SU-DHL-6 (cell line): ENCODE data around the gene SCLY.

Experiments
- H2AFZ ChIP-seq: fragments of 200-600 bp; sonication (generic); 2 replicates; pipeline ENCODE4 v1.6.1; 2014; ENCODE audit warnings: low read depth, mild to moderate bottlenecking, moderate library complexity, mixed read lengths, antibody characterized with exemption, low read length; ENCODE audit not compliant: severe bottlenecking
- H3F3A ChIP-seq: fragments of 200-600 bp; shearing (Covaris generic); 2 replicates; pipeline ENCODE4 v1.6.0; 2016; ENCODE audit warnings: antibody characterized with exemption, mild to moderate bottlenecking; ENCODE audit not compliant: insufficient read depth
- H3K27ac ChIP-seq: fragments of 200-600 bp; sonication (generic); 2 replicates; pipeline ENCODE4 v1.5.1; 2016; ENCODE audit warnings: low read depth, mild to moderate bottlenecking, low read length, moderate library complexity, mixed read lengths
- H3K27me3 ChIP-seq: fragments of 200-600 bp; sonication (generic), shearing (Covaris generic); 2 replicates; pipeline ENCODE4 v1.6.0; 2014; ENCODE audit warnings: mild to moderate bottlenecking, low read length
- H3K36me3 ChIP-seq: fragments of 200-600 bp; sonication (generic); 2 replicates; pipeline ENCODE4 v1.6.1; 2014; ENCODE audit warnings: mild to moderate bottlenecking, low read length, mixed read lengths
- H3K4me2 ChIP-seq: fragments of 300-600, 200-600 bp; shearing (Covaris generic), sonication (generic); 2 replicates; pipeline ENCODE4 v1.6.0; 2014; ENCODE audit warnings: low read length, low read depth, mild to moderate bottlenecking; ENCODE audit not compliant: poor library complexity, severe bottlenecking
- H3K4me3 ChIP-seq: fragments of 200-600 bp; sonication (generic); 2 replicates; pipeline ENCODE4 v1.5.1; 2014; ENCODE audit warnings: antibody characterized with exemption, low read length, mild to moderate bottlenecking, mixed read lengths; ENCODE audit not compliant: insufficient read depth, poor library complexity, severe bottlenecking
- H3K79me2 ChIP-seq: fragments of 200-600 bp; sonication (generic); 2 replicates; pipeline ENCODE4 v1.6.1; 2014; ENCODE audit warnings: mild to moderate bottlenecking, low read length, moderate library complexity; ENCODE audit not compliant: insufficient read depth
- H3K9ac ChIP-seq: fragments of 200-600 bp; sonication (generic); 2 replicates; pipeline ENCODE4 v1.7.0; 2014; ENCODE audit warnings: mild to moderate bottlenecking, low read length
- H3K9me2 ChIP-seq: fragments of 200-600 bp; sonication (generic); replicated peaks from 2 replicates; pipeline ENCODE4 v1.6.1; 2014; ENCODE audit warnings: low read length; ENCODE audit not compliant: insufficient read depth
- H3K9me3 ChIP-seq: fragments of 200-600 bp; sonication (generic); 2 replicates; pipeline ENCODE4 v1.6.1; 2014; ENCODE audit warnings: low read length, mixed read lengths; ENCODE audit not compliant: insufficient read depth
- H4K20me1 ChIP-seq: fragments of 200-600 bp; sonication (generic); 2 replicates; pipeline ENCODE4 v1.6.1; 2014; ENCODE audit warnings: low read depth, mild to moderate bottlenecking, antibody characterized with exemption, low read length, moderate library complexity, mixed read lengths
- CTCF ChIP-seq: fragments of 200-600 bp; sonication (generic); IDR thresholded peaks from one replicate; pipeline ENCODE4 v1.5.1; 2017; ENCODE audit warnings: antibody characterized with exemption, mild to moderate bottlenecking, low read length, moderate library complexity; ENCODE audit not compliant: insufficient read depth, poor library complexity, severe bottlenecking
- EZH2phosphoT487 ChIP-seq: fragments of 200-600 bp; sonication (generic), shearing (Covaris generic); conservative IDR thresholded peaks from 2 replicates; pipeline ENCODE4 v1.6.1; 2018; ENCODE audit warnings: mild to moderate bottlenecking, antibody characterized with exemption, low read length, moderate library complexity, mixed read lengths

The SCLY gene

GRCh38 chr2:238097201-238097987 is 36.6 kb downstream of the SCLY start:
- 0 out of 2 replicates have a peak, but pooled peaks cover 5% of the 10 kb centered on the region for H3F3A ChIP-seq
- H2AFZ ChIP-seq = no peak overlapping the region
- no peaks in the 10 kb centered on the region for H3K79me2 ChIP-seq
- no peak overlapping the region for H3K4me2 ChIP-seq
- no peaks in the 10 kb centered on the region for H4K20me1 ChIP-seq
- H3K27ac ChIP-seq = no peak overlapping the region
- no peaks in the 10 kb centered on the region for H3K27me3 ChIP-seq
- no peaks in the 10 kb centered on the region for H3K36me3 ChIP-seq
- no peak overlapping the region for H3K4me3 ChIP-seq
- H3K9me2 ChIP-seq = no peaks in the 10 kb centered on the region
- no peak for TF ChIP-seq EZH2phosphoT487
- TF ChIP-seq CTCF = no peak
- H3K9ac ChIP-seq = no peak overlapping the region
- no peaks in the 10 kb centered on the region for H3K9me3 ChIP-seq

GRCh38 chr2:238097988-238098871 is 37.4 kb downstream of the SCLY start:
- H2AFZ ChIP-seq = no peak overlapping the region
- H3K9me3 ChIP-seq = no peaks in the 10 kb centered on the region
- H3K36me3 ChIP-seq = no peaks in the 10 kb centered on the region
- peak overlapping the region; percentile 32 for H3K4me2 ChIP-seq
- no peaks in the 10 kb centered on the region for H3K79me2 ChIP-seq
- no peaks in the 10 kb centered on the region for H3K27me3 ChIP-seq
- H3F3A ChIP-seq = 0 out of 2 replicates have a peak, but pooled peaks cover 5% of the 10 kb centered on the region
- no peaks in the 10 kb centered on the region for H3K9me2 ChIP-seq
- H4K20me1 ChIP-seq = no peaks in the 10 kb centered on the region
- H3K4me3 ChIP-seq = peak overlapping the region; percentile 3
- TF ChIP-seq EZH2phosphoT487 = no peak
- TF ChIP-seq CTCF = no peak
- H3K9ac ChIP-seq = no peak overlapping the region
- H3K27ac ChIP-seq = no peak overlapping the region

GRCh38 chr2:238098901-238099713 is 38.3 kb downstream of the SCLY start:
- H3K27ac ChIP-seq = no peak overlapping the region
- H3K27me3 ChIP-seq = no peaks in the 10 kb centered on the region
- H3K9me2 ChIP-seq = no peaks in the 10 kb centered on the region
- no peak overlapping the region for H2AFZ ChIP-seq
- no peaks in the 10 kb centered on the region for H3K36me3 ChIP-seq
- H3K4me2 ChIP-seq = peak overlapping the region; percentile 32
- H3K9ac ChIP-seq = no peak overlapping the region
- H3F3A ChIP-seq = 0 out of 2 replicates have a peak, but pooled peaks cover 5% of the 10 kb centered on the region
- H3K9me3 ChIP-seq = no peaks in the 10 kb centered on the region
- no peaks in the 10 kb centered on the region for H3K79me2 ChIP-seq
- no peaks in the 10 kb centered on the region for H4K20me1 ChIP-seq
- H3K4me3 ChIP-seq = peak overlapping the region; percentile 3
- no peak for TF ChIP-seq EZH2phosphoT487
